HEK293T (cell line): ENCODE data around the gene C19orf85.

Source experiments
- CTBP1 ChIP-seq: fragments of 450-650 bp; IDR thresholded peaks from 2 replicates; pipeline ENCODE4 v1.6.1; 2016; ENCODE audit warnings: borderline replicate concordance
- ELF4 ChIP-seq: fragments of 450-650 bp; IDR thresholded peaks from 2 replicates; pipeline ENCODE4 v1.6.1; 2017; ENCODE audit warnings: antibody characterized with exemption
- SP1 ChIP-seq: fragments of 450-650 bp; IDR thresholded peaks from 2 replicates; pipeline ENCODE4 v1.6.1; 2017
- TARDBP ChIP-seq: fragments of 450-650 bp; IDR thresholded peaks from 2 replicates; pipeline ENCODE4 v1.6.1; 2016

DNA sequence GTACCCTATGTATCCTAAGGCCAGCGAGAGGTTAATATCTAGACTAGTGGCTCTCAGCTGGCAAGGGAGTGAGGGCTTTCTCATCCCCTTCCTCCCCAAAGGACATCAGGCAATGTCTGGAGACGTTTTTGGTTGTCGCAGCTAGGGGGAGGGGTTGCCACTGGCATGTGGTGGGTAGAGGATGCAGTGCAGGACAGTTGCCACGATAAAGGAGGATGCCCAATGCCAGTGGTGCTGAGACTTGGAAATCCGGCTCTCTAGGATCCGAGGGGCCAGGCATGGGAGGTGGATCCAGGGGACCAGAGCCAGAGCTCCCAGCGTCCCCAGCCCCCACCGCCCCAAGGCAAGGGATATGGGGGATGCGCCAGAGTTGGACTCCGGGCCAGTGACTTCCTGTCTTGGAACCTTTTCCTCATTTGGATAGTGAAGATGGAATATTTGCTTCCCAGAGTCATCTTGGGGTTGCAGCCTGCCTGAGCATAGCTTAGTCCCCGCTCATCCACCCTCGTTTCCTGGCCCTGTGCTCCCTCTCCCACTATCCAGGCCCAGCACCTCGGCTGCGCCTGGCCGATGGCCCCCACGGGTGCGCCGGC lies 28.6 kb upstream of the C19orf85 start:
- TF ChIP-seq CTBP1 (no peak), SP1 (no peak), TARDBP (no peak), ELF4 (no peak)
